A549 (cell line): ENCODE results near the gene BCKDHA. TPM values are rescaled to one million over a fixed set of nuclear protein-coding genes. Genes with fewer than 3 reads are reported as not detected.

Source experiments
- ATAC-seq, 2 experiments: fragments of 200-7000 bp in 1 of 2; fragments of >200 bp in 1 of 2; cut with Nextera tagmentation in 1 of 2; cut with Tn5 transposase in 1 of 2; 3 replicates each; pipeline versions ENCODE4 v1.8.0 to v1.9.1; 2018 to 2020; ENCODE audit warnings: mild to moderate bottlenecking in 1 of 2, moderate library complexity in 1 of 2
- CTCF ChIA-PET: fragments of 300-600 bp; sonication (Branson Sonifier 250); formaldehyde crosslinking; extraction: SDS; loops from one replicate; lab custom pipeline; 2021; ENCODE audit warnings: antibody characterized with exemption, inconsistent platforms; lab: Yijun Ruan, JAX
- POLR2A ChIA-PET: fragments of 350-600 bp; formaldehyde crosslinking; extraction: SDS; loops from one replicate; lab custom pipeline; 2021; ENCODE audit warnings: antibody characterized with exemption, inconsistent platforms; lab: Yijun Ruan, JAX
- DNase-seq, 2 experiments: peaks; one replicate each; pipeline versions ENCODE4 v3.0.0 to v3.0.0-alpha.2; 2011 to 2016; ENCODE audit warnings: low read depth in 1 of 2, low spot score in 1 of 2
- FAIRE-seq: peaks from 2 replicates; lab custom pipeline; 2011; peaks lifted over from hg19 to GRCh38; lab: Jason Lieb, UNC
- H3K27ac ChIP-seq, 2 experiments: fragments of >200 bp; sonication (Bioruptor Twin); formaldehyde crosslinking; 3 replicates each; pipeline ENCODE4 v1.5.1; 2016 to 2017
- H3K4me1 ChIP-seq: fragments of >200 bp; sonication (Bioruptor Twin); formaldehyde crosslinking; 3 replicates; pipeline ENCODE4 v1.6.1; 2016
- H3K4me2 ChIP-seq: fragments of >200 bp; sonication (Bioruptor Twin); formaldehyde crosslinking; 3 replicates; pipeline ENCODE4 v1.6.1; 2016
- H3K4me3 ChIP-seq: fragments of >200 bp; sonication (Bioruptor Twin); formaldehyde crosslinking; 3 replicates; pipeline ENCODE4 v1.5.1; 2016
- H3K9me3 ChIP-seq: fragments of >200 bp; sonication (Bioruptor Twin); formaldehyde crosslinking; 3 replicates; pipeline ENCODE4 v1.6.1; 2016
- BCL3 ChIP-seq: fragments of >200 bp; sonication (Bioruptor Twin); formaldehyde crosslinking; IDR thresholded peaks from 3 replicates; pipeline ENCODE4 v1.6.1; 2016
- BHLHE40 ChIP-seq: IDR thresholded peaks from 2 replicates; pipeline ENCODE4 v1.6.1; 2012; ENCODE audit warnings: low read depth, low read length, inconsistent platforms
- CBX8 ChIP-seq: fragments of 200-600 bp; sonication (generic); IDR thresholded peaks from 2 replicates; pipeline ENCODE4 v1.6.1; 2016
- CHD4 ChIP-seq: fragments of 200-600 bp; sonication (generic); IDR thresholded peaks from 2 replicates; pipeline ENCODE4 v1.6.1; 2016; ENCODE audit warnings: antibody characterized with exemption, mild to moderate bottlenecking, borderline replicate concordance
- CTCF ChIP-seq: fragments of >200 bp; sonication (Bioruptor Twin); formaldehyde crosslinking; IDR thresholded peaks from 3 replicates; pipeline ENCODE4 v1.5.1; 2016
- EHMT2 ChIP-seq: fragments of 200-600 bp; sonication (generic); IDR thresholded peaks from 2 replicates; pipeline ENCODE4 v1.6.1; 2016; ENCODE audit warnings: antibody characterized with exemption, low read depth, mild to moderate bottlenecking, moderate library complexity
- FOSB ChIP-seq: fragments of 250-450 bp; sonication (Bioruptor Pico); IDR thresholded peaks from 2 replicates; pipeline ENCODE4 v1.5.0; 2020; ENCODE audit warnings: mild to moderate bottlenecking, moderate library complexity
- GATA3 ChIP-seq: IDR thresholded peaks from 2 replicates; pipeline ENCODE4 v1.6.1; 2012; ENCODE audit warnings: borderline replicate concordance
- HDAC2 ChIP-seq: fragments of 200-600 bp; sonication (generic); IDR thresholded peaks from 2 replicates; pipeline ENCODE4 v1.6.1; 2016
- HOXB13 ChIP-seq: fragments of 250-450 bp; sonication (Bioruptor Pico); IDR thresholded peaks from 2 replicates; pipeline ENCODE4 v1.5.0; 2020; ENCODE audit warnings: low read depth, mild to moderate bottlenecking, moderate library complexity
- KDM1A ChIP-seq: fragments of 200-600 bp; sonication (generic); IDR thresholded peaks from 2 replicates; pipeline ENCODE4 v1.6.1; 2016; ENCODE audit warnings: low read depth, mild to moderate bottlenecking
- NFE2L2 ChIP-seq: fragments of 150-350 bp; conservative IDR thresholded peaks from 2 replicates; pipeline ENCODE4 v1.6.1; 2014; ENCODE audit warnings: low read length
- PBX3 ChIP-seq: IDR thresholded peaks from 2 replicates; pipeline ENCODE4 v1.6.1; 2012
- POLR2AphosphoS2 ChIP-seq: conservative IDR thresholded peaks from 2 replicates; pipeline ENCODE4 v1.6.1; 2012; ENCODE audit warnings: low read length, improper control_type of control experiment, inconsistent platforms
- RARB ChIP-seq: fragments of 250-450 bp; sonication (Bioruptor Pico); IDR thresholded peaks from 2 replicates; pipeline ENCODE4 v1.8.0; 2021; ENCODE audit warnings: mild to moderate bottlenecking, moderate library complexity
- USF2 ChIP-seq: fragments of 450-650 bp; IDR thresholded peaks from 2 replicates; pipeline ENCODE4 v1.6.1; 2014; ENCODE audit warnings: antibody characterized with exemption
- ZFP36 ChIP-seq: fragments of 450-650 bp; IDR thresholded peaks from 2 replicates; pipeline ENCODE4 v1.6.1; 2014; ENCODE audit warnings: borderline replicate concordance; ENCODE audit not compliant: partially characterized antibody
- ZNF302 ChIP-seq: fragments of 250-450 bp; sonication (Bioruptor Pico); IDR thresholded peaks from 2 replicates; pipeline ENCODE4 v1.9.0; 2021; ENCODE audit warnings: inconsistent platforms, mild to moderate bottlenecking, moderate library complexity
- ZSCAN20 ChIP-seq: fragments of 250-450 bp; sonication (Bioruptor Pico); IDR thresholded peaks from 2 replicates; pipeline ENCODE4 v1.8.0; 2022; ENCODE audit warnings: mild to moderate bottlenecking, moderate library complexity
- WGBS: methylation state at CpG from one replicate; pipeline ENCODE4 v1.1.6; 2017; ENCODE audit errors: missing lambda C conversion rate; 5-methylcytosine and 5-hydroxymethylcytosine counted together
- polyA plus RNA-seq, 4 experiments: library from polyadenylated mRNA; depleted of rRNA in 3 of 4; stranded (reverse); fragments of >200 nt; fragmentation: RNase III in 1 of 4; extraction: RNeasy Plus Mini Kit Qiagen cat#74134 plus additional on column Dnase treatment in 1 of 4; gene quantifications; 2 replicates in 3 of 4; 3 replicates in 1 of 4; pipeline ENCODE4 v1.2.3, GENCODE V29; 2011 to 2017

BCKDHA gene
- polyA plus RNA-seq, 2 of the 4 experiments (the other 2 are of a cell fraction) = 42.9 to 44.4 TPM

- CTCF ChIA-PET = interaction anchor here (0.8 to 9.4 kb wide), 21 partner anchors 13 to 825 kb away, joined by 3 to 197 read pairs (median 7); partner anchors contain the start of genes B9D2, CCDC97, DMAC2 and TMEM91
- DNase-seq = no peak
- peak; percentile 18; the same call in 1 of the 3 replicates for TF ChIP-seq CTCF
- no peak for TF ChIP-seq ZSCAN20 (CRISPR knock-in tag)
- TF ChIP-seq, all 56 proteins: peak for 1
- Histone ChIP-seq H3K9me3 (no peaks in the 10 kb centered on the region), H3K27ac (peak overlapping the region; percentile 90 to 92), H3K4me1 (peaks cover 15% of the 10 kb centered on the region), H3K4me3 (peak overlapping the region; percentile 72), H3K4me2 (peak overlapping the region; percentile 90)
- WGBS = 93% methylated on average over 23 of the region's 23 CpGs
- ATAC-seq (peak in 1 of 2 experiments; percentile 0; a peak in 2 of 6 replicates), FAIRE-seq (no peak)
- POLR2A ChIA-PET = interaction anchor here (5.6 kb wide), 1 partner anchor 10 kb away, joined by 96 read pairs; the partner anchor contains the start of gene B9D2
Measured at GRCh38 chr19:41354343-41354953, 43.2 kb upstream of the BCKDHA start.

GRCh38 chr19:41355035-41355434 lies 42.6 kb upstream of the BCKDHA start:
- ChIA-PET CTCF (interaction anchor here (0.6 to 9.4 kb wide), 23 partner anchors 12 to 1476 kb away, joined by 3 to 197 read pairs (median 6); partner anchors contain the start of genes B9D2, CCDC97, DMAC2 and TMEM91), POLR2A (interaction anchor here (1.2 to 5.6 kb wide), 2 partner anchors 9 to 84 kb away, joined by 4 to 96 read pairs; partner anchors contain the start of gene B9D2)
- H3K4me1 ChIP-seq = peaks cover 15% of the 10 kb centered on the region
- DNase-seq (no peak), FAIRE-seq (no peak), ATAC-seq (no peak)
- no peak overlapping the region for H3K4me2 ChIP-seq
- TF ChIP-seq CBX8 = no peak
- TF ChIP-seq ZFP36 = peak; percentile 35
- H3K27ac ChIP-seq = no peak overlapping the region
- no peak overlapping the region for H3K4me3 ChIP-seq
- H3K9me3 ChIP-seq = no peaks in the 10 kb centered on the region
- 93% methylated on average over 1 of the region's 1 CpG for WGBS

GRCh38 chr19:41355802-41356201 lies 41.8 kb upstream of the BCKDHA start:
- no peak for ATAC-seq
- no peak for DNase-seq
- Histone ChIP-seq H3K27ac (no peak overlapping the region), H3K4me1 (peaks cover 10% of the 10 kb centered on the region), H3K4me3 (no peak overlapping the region), H3K4me2 (no peak overlapping the region), H3K9me3 (no peaks in the 10 kb centered on the region)
- TF ChIP-seq RARB (CRISPR knock-in tag) (no peak), ZFP36 (no peak), FOSB (CRISPR knock-in tag) (no peak), CHD4 (no peak), BCL3 (no peak), EHMT2 (no peak), GATA3 (no peak), POLR2AphosphoS2 (no peak), NFE2L2 (no peak), HOXB13 (no peak), PBX3 (no peak), ZNF302 (CRISPR knock-in tag) (no peak), HDAC2 (no peak), BHLHE40 (no peak), KDM1A (no peak), USF2 (no peak)
- POLR2A ChIA-PET = interaction anchor here (1.2 to 5.6 kb wide), 2 partner anchors 8 to 83 kb away, joined by 4 to 96 read pairs; partner anchors contain the start of gene B9D2
- 89% methylated on average over 3 of the region's 3 CpGs for WGBS
- CTCF ChIA-PET = interaction anchor here (0.6 to 9.4 kb wide), 21 partner anchors 11 to 827 kb away, joined by 3 to 197 read pairs (median 6); partner anchors contain the start of genes B9D2, CCDC97 and DMAC2
- no peak for FAIRE-seq
